WERI-Rb-1 (cell line): ENCODE data around the gene SPOCD1.

Source experiments
- DNase-seq: peaks from one replicate; pipeline ENCODE4 v3.0.0-alpha.2; 2020
- H3K27ac ChIP-seq: fragments of 250-450 bp; sonication (Bioruptor Pico); 2 replicates; pipeline ENCODE4 v1.5.1; 2020; ENCODE audit warnings: mild to moderate bottlenecking, moderate library complexity
- H3K27me3 ChIP-seq: fragments of 250-450 bp; sonication (Bioruptor Pico); 2 replicates; pipeline ENCODE4 v1.5.1; 2021; ENCODE audit warnings: mild to moderate bottlenecking, low read depth, moderate library complexity; ENCODE audit not compliant: insufficient read depth, severe bottlenecking
- H3K36me3 ChIP-seq: fragments of 250-450 bp; sonication (Bioruptor Pico); 2 replicates; pipeline ENCODE4 v1.5.1; 2020; ENCODE audit warnings: mild to moderate bottlenecking, moderate library complexity
- H3K4me3 ChIP-seq: 2 replicates; pipeline ENCODE4 v1.5.1; 2011; ENCODE audit warnings: low read depth, mild to moderate bottlenecking, control low read depth, low read length
- H3K9me3 ChIP-seq: fragments of 250-450 bp; sonication (Bioruptor Pico); 2 replicates; pipeline ENCODE4 v1.5.1; 2021; ENCODE audit warnings: mild to moderate bottlenecking, moderate library complexity; ENCODE audit not compliant: severe bottlenecking
- CTCF ChIP-seq: IDR thresholded peaks from 2 replicates; pipeline ENCODE4 v1.5.1; 2011; ENCODE audit warnings: low read depth, mild to moderate bottlenecking, control low read depth, inconsistent platforms, low read length

SPOCD1 gene

GRCh38 chr1:31775210-31775999, 40.4 kb downstream of the SPOCD1 start:
- no peak for TF ChIP-seq CTCF
- no peaks in the 10 kb centered on the region for H3K9me3 ChIP-seq
- no peaks in the 10 kb centered on the region for H3K36me3 ChIP-seq
- H3K27me3 ChIP-seq: no peaks in the 10 kb centered on the region
- H3K4me3 ChIP-seq: no peak overlapping the region
- DNase-seq: no peak
- no peak overlapping the region for H3K27ac ChIP-seq

- Histone ChIP-seq H3K36me3 (no peaks in the 10 kb centered on the region), H3K9me3 (no peaks in the 10 kb centered on the region), H3K4me3 (no peak overlapping the region), H3K27me3 (no peaks in the 10 kb centered on the region), H3K27ac (no peak overlapping the region)
- no peak for TF ChIP-seq CTCF
- DNase-seq: no peak
These were observed 41.3 kb downstream of the SPOCD1 start for GRCh38 chr1:31774495-31774894.

- H3K27ac ChIP-seq: no peak overlapping the region
- DNase-seq: no peak
- H3K27me3 ChIP-seq: no peaks in the 10 kb centered on the region
- no peaks in the 10 kb centered on the region for H3K9me3 ChIP-seq
- H3K4me3 ChIP-seq: no peak overlapping the region
- H3K36me3 ChIP-seq: no peaks in the 10 kb centered on the region
- no peak for TF ChIP-seq CTCF
These were observed 42.0 kb downstream of the SPOCD1 start for GRCh38 chr1:31773861-31774260.

- H3K27me3 ChIP-seq: no peaks in the 10 kb centered on the region
- H3K36me3 ChIP-seq: no peaks in the 10 kb centered on the region
- no peak for TF ChIP-seq CTCF
- H3K27ac ChIP-seq: no peak overlapping the region
- DNase-seq: no peak
- no peaks in the 10 kb centered on the region for H3K9me3 ChIP-seq
- H3K4me3 ChIP-seq: no peak overlapping the region
These were observed 43.1 kb downstream of the SPOCD1 start for GRCh38 chr1:31772669-31773248.

GRCh38 chr1:31771891-31772668, 43.7 kb downstream of the SPOCD1 start:
- DNase-seq: no peak
- Histone ChIP-seq H3K4me3 (no peak overlapping the region), H3K27ac (no peak overlapping the region), H3K9me3 (no peaks in the 10 kb centered on the region), H3K27me3 (no peaks in the 10 kb centered on the region), H3K36me3 (no peaks in the 10 kb centered on the region)
- TF ChIP-seq CTCF: no peak
